H1 (cell line): ENCODE measurements around the gene NELFB.

Experiments used
- ATF2 ChIP-seq: IDR thresholded peaks from 2 replicates; pipeline ENCODE4 v1.6.1; 2012; ENCODE audit warnings: low read length, inconsistent platforms
- BRCA1 ChIP-seq: IDR thresholded peaks from 2 replicates; pipeline ENCODE4 v1.6.1; 2012; ENCODE audit warnings: low read depth, low read length, improper control_type of control experiment
- CHD2 ChIP-seq: IDR thresholded peaks from 2 replicates; pipeline ENCODE4 v1.6.1; 2012; ENCODE audit warnings: low read length, improper control_type of control experiment
- E2F6 ChIP-seq: IDR thresholded peaks from 2 replicates; pipeline ENCODE4 v1.6.1; 2012; ENCODE audit warnings: inconsistent platforms
- EZH2 ChIP-seq: fragments of 200-600 bp; sonication (generic); IDR thresholded peaks from 2 replicates; pipeline ENCODE4 v1.7.1; 2012; ENCODE audit warnings: low read depth, mild to moderate bottlenecking, moderate library complexity, low read length, inconsistent platforms; ENCODE audit not compliant: severe bottlenecking
- HDAC2 ChIP-seq, 2 experiments: fragments of 300-600 bp in 1 of 2; sonication (generic) in 1 of 2; IDR thresholded peaks; 2 replicates each; pipeline ENCODE4 v1.6.1; 2011 to 2012; ENCODE audit warnings: low read depth in 2 of 2, low read length in 2 of 2, mild to moderate bottlenecking in 2 of 2, moderate library complexity in 2 of 2, borderline replicate concordance in 1 of 2, inconsistent platforms in 1 of 2
- KDM1A ChIP-seq: fragments of 200-600, 300-600 bp; sonication (generic); IDR thresholded peaks from 2 replicates; pipeline ENCODE4 v1.7.1; 2016; ENCODE audit warnings: mild to moderate bottlenecking, low read length, borderline replicate concordance
- POLR2A ChIP-seq, 2 experiments: IDR thresholded peaks; 1 replicate in 1 of 2; 2 replicates in 1 of 2; pipeline ENCODE4 v1.6.1; 2011; ENCODE audit warnings: low read depth in 2 of 2, low read length in 2 of 2, mild to moderate bottlenecking in 2 of 2; ENCODE audit errors: control extremely low read depth in 1 of 2
- POLR2AphosphoS5 ChIP-seq: IDR thresholded peaks from 2 replicates; pipeline ENCODE4 v1.6.1; 2011; ENCODE audit warnings: low read depth, low read length
- SP1 ChIP-seq: IDR thresholded peaks from 2 replicates; pipeline ENCODE4 v1.6.1; 2011; ENCODE audit warnings: low read depth, low read length
- SUZ12 ChIP-seq: fragments of 200-600 bp; sonication (generic); IDR thresholded peaks from 2 replicates; pipeline ENCODE4 v1.6.1; 2012; ENCODE audit warnings: mild to moderate bottlenecking, inconsistent platforms, low read length, moderate library complexity, mixed read lengths
- TF ChIP-seq, protein P1 (sequence below), 3 experiments: IDR thresholded peaks; 1 replicate in 2 of 3; 2 replicates in 1 of 3; pipeline versions ENCODE4 v1.5.1 to v1.6.1; 2011; ENCODE audit warnings: low read length in 3 of 3, mild to moderate bottlenecking in 3 of 3, inconsistent platforms in 2 of 3, low read depth in 1 of 3, moderate library complexity in 1 of 3; ENCODE audit not compliant: insufficient read depth in 1 of 3; ENCODE audit errors: control extremely low read depth in 1 of 3

- no peak for TF ChIP-seq BRCA1
- TF ChIP-seq, protein P1, sequence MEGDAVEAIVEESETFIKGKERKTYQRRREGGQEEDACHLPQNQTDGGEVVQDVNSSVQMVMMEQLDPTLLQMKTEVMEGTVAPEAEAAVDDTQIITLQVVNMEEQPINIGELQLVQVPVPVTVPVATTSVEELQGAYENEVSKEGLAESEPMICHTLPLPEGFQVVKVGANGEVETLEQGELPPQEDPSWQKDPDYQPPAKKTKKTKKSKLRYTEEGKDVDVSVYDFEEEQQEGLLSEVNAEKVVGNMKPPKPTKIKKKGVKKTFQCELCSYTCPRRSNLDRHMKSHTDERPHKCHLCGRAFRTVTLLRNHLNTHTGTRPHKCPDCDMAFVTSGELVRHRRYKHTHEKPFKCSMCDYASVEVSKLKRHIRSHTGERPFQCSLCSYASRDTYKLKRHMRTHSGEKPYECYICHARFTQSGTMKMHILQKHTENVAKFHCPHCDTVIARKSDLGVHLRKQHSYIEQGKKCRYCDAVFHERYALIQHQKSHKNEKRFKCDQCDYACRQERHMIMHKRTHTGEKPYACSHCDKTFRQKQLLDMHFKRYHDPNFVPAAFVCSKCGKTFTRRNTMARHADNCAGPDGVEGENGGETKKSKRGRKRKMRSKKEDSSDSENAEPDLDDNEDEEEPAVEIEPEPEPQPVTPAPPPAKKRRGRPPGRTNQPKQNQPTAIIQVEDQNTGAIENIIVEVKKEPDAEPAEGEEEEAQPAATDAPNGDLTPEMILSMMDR (IDR thresholded peaks at IDR 0.05; ENCODE audit: control extremely low read depth in 1 of 3, insufficient read depth in 1 of 3, low read depth in 1 of 3, low read length in 3 of 3), result no peak
- TF ChIP-seq ATF2, result no peak
- no peak for TF ChIP-seq E2F6
- no peak for TF ChIP-seq KDM1A
- TF ChIP-seq EZH2, result no peak
- TF ChIP-seq SP1, result no peak
- no peak for TF ChIP-seq HDAC2 (IDR thresholded peaks at IDR 0.05; ENCODE audit: borderline replicate concordance in 1 of 2, low read depth in 2 of 2, low read length in 2 of 2)
- TF ChIP-seq SUZ12, result no peak
- no peak for TF ChIP-seq POLR2A (IDR thresholded peaks at IDR 0.05; ENCODE audit: control extremely low read depth in 1 of 2, low read depth in 2 of 2, low read length in 2 of 2)
- no peak for TF ChIP-seq CHD2
- no peak for TF ChIP-seq POLR2AphosphoS5
These were observed 58.3 kb downstream of the NELFB start for GRCh38 chr9:137313326-137313936.
